GM13976 (cell line): ENCODE results near the gene SFXN5.

Experiments used
- DNase-seq: peaks from one replicate; pipeline ENCODE4 v3.0.0; 2012; ENCODE audit warnings: low spot score
- CTCF ChIP-seq: IDR thresholded peaks from 2 replicates; pipeline ENCODE4 v1.5.1; 2012; ENCODE audit warnings: borderline replicate concordance, mild to moderate bottlenecking; ENCODE audit not compliant: insufficient read depth; ENCODE audit errors: extremely low read depth, missing control alignments, control extremely low read depth
- in situ Hi-C: fragments of 300-500 bp; cut with MboI; formaldehyde crosslinking; loops from one replicate; pipeline ENCODE4 v1.12.0; 2022; ENCODE audit warnings: low sequenced_read_pairs, mixed read lengths, inconsistent platforms; ENCODE audit not compliant: unreplicated experiment

SFXN5 gene

DNA sequence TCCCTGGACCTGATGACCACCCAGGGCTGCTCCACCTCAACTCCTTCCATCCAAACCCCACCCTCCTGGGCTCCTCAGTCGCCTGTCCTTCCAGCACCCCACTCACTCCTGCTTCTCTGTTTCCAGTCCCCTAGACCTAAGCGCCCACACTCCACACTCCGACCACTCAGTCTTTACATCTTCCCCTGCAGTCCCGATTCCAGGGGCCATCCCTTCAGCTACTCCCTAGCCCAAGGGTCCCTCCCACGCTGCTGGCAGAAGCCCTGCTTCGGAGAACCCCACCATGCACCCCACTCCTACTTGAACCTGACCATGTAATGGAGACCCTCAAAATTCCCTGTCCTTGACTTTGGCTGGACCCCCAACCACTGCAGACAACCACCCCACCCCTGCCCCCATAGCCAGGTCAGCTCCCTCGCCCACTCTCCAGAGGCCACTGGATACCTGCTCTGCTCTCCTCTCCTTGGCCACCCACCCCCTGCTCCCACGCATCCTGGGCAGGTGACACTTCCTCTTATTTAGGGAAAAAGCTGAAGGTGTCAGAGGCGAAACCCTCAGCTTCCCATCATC, 126.0 kb downstream of the SFXN5 start:
- no peak for TF ChIP-seq CTCF
- no peak for DNase-seq
- in situ Hi-C loops = no loop called here

DNA sequence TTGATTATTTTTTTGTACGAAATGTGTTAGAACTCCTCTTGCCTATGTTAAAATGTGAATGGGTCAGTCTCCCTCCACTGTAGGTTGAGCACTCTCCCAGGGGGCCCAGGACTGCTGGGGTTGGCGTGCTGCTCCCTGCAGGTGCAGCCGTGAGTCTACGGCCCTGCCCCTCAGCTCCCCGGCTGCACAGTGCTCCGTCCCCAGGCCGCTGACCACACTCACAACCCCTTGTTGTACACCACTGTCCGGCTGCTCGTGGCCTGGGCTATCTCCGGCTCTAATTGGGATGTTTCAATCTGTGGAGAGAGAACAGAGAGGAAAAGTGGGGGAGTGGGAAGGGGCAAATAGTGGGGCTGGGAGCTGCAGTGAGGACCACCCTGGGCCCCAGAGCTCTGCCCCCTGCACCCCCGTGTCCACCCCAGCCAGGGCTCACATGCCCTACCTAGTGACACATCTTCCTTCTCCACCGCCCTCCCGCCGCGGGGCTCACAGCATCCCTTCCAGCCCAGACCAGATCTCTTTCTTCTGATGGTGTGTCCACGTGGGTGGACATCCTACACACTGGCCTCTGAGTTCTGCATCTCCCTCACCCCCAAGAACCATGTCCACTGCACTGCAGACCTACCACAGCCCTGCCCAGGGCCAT, 126.6 kb downstream of the SFXN5 start:
- in situ Hi-C loops = no loop called here
- TF ChIP-seq CTCF = no peak
- no peak for DNase-seq

DNA sequence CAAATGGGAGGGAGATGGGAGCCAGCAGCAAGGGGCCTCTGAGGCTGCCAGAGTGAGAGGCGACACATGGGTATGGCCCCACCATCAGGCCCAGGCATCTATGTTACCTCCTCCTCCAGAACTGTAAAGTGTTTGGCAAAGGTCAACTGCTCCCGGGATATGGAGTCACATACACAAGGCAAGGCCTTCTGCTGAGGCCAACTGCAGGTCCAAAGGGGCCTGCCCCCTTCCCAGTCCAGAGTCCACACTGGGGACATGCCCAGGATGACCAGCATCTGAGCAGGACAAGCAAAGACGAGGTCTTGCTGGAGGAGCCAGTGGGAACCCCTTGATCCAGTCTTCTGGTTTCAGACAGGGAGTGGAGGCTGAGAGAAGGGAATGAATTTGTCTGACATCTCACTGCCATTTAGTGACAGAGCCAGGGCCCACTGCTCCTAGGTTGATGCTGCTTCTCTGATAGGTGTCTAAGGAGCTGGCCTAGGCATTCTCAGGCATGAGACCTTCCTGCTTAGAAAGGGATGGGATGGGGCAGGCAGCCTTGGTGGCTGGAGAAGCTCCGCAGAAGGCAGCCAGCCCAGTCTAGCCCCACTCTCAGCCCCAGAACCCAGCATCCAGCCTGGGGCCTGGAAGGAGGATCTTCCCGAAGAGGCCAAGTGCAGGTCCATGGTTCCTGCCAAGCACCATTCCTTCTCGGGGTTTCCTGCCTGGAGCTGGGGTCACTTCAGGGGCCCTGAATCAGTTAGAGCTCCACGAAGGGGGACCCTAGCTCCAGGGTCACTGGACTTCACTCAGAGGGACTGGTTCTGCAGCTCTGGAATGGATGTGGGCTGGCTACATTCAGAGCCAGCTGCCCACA, 127.7 kb downstream of the SFXN5 start:
- in situ Hi-C loops = no loop called here
- TF ChIP-seq CTCF = no peak
- no peak for DNase-seq

- TF ChIP-seq CTCF = no peak
- no peak for DNase-seq
- in situ Hi-C loops = no loop called here
Observed at GRCh38 chr2:72942881-72943418, 128.6 kb downstream of the SFXN5 start.

DNA sequence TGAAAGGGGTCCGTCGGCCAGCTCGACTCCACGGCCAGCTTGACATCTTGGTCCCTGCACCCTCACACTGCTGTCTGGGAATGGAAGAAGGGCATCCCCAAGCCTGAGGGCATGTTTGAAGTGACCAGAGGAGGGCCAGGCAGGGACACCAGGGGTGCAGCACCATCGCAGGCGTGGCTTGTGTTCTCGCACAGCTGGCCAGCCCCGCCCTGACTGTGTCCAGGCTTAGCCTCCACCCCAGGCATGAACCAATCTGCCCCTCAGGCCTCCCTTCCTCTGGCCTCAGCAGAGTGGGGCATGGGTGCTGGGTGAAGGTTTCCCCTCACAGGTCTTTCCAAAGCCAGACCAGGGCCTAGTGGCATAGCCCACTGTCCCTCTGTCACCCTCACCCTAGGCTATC, 129.2 kb downstream of the SFXN5 start:
- no peak for TF ChIP-seq CTCF
- in situ Hi-C loops = no loop called here
- no peak for DNase-seq

- TF ChIP-seq CTCF = no peak
- in situ Hi-C loops = no loop called here
- no peak for DNase-seq
Observed at GRCh38 chr2:72940786-72941185, 130.7 kb downstream of the SFXN5 start.
